Heart left ventricle (tissue), 16 donors: ENCODE results near the gene AKAP7. TPM values are rescaled to one million over a fixed set of nuclear protein-coding genes. Genes with fewer than 3 reads are reported as not detected.

Experiments used
- ATAC-seq, 4 donors: fragments of 200-7000 bp; cut with Tn5 transposase; one replicate each; pipeline ENCODE4 v1.9.1; 2020 to 2022; ENCODE audit warnings: moderate library complexity in 4 of 4, mild to moderate bottlenecking in 3 of 4, moderate number of reproducible peaks in 1 of 4
- DNase-seq, 5 donors: peaks; one replicate each; pipeline ENCODE4 v3.0.0-alpha.2; 2020
- H3K27ac ChIP-seq, 12 donors: fragments of 200-600 bp; sonication (generic) in 4 of 12; one replicate each; pipeline versions ENCODE4 v1.5.0 to v1.8.0; 2016 to 2022; ENCODE audit warnings: mild to moderate bottlenecking in 2 of 12
- H3K27me3 ChIP-seq, 9 donors: fragments of 200-600 bp; sonication (generic) in 2 of 9; one replicate each; pipeline versions ENCODE4 v1.5.1 to v1.8.0; 2016 to 2022; ENCODE audit warnings: mild to moderate bottlenecking in 3 of 9
- H3K36me3 ChIP-seq, 9 donors: fragments of 200-600 bp; sonication (generic) in 2 of 9; one replicate each; pipeline versions ENCODE4 v1.5.0 to v1.8.0; 2018 to 2022; ENCODE audit warnings: mild to moderate bottlenecking in 2 of 9
- H3K4me1 ChIP-seq, 12 donors: fragments of 200-600 bp; sonication (generic) in 4 of 12; one replicate each; pipeline versions ENCODE4 v1.5.0 to v1.8.0; 2016 to 2022; ENCODE audit warnings: mild to moderate bottlenecking in 3 of 12
- H3K4me3 ChIP-seq, 12 donors: fragments of 200-600 bp; sonication (generic) in 4 of 12; one replicate each; pipeline versions ENCODE4 v1.5.0 to v1.8.0; 2017 to 2022; ENCODE audit warnings: mild to moderate bottlenecking in 9 of 12, moderate library complexity in 4 of 12
- H3K9me3 ChIP-seq, 12 donors: fragments of 200-600 bp; sonication (generic) in 4 of 12; one replicate each; pipeline versions ENCODE4 v1.5.0 to v1.8.0; 2016 to 2022; ENCODE audit warnings: mild to moderate bottlenecking in 1 of 12
- POLR2A ChIP-seq, 2 donors: fragments of 450-650 bp; IDR thresholded peaks; one replicate each; pipeline ENCODE4 v1.6.1; 2017; ENCODE audit warnings: antibody characterized with exemption in 2 of 2, mild to moderate bottlenecking in 2 of 2, moderate library complexity in 2 of 2
- WGBS, 4 donors: extraction: QIAGEN DNeasy Blood & Tissue Kit in 2 of 4; methylation state at CpG; one replicate each; pipeline versions ENCODE4 v1.1.5 to v1.1.7; 2013 to 2018; 5-methylcytosine and 5-hydroxymethylcytosine counted together
- intact Hi-C, 10 donors: fragments of 100-400 bp; cut with DNase I; formaldehyde crosslinking; loops; one replicate each; pipeline versions ENCODE4 v1.11.1 to v1.14.2; 2022
- polyA plus RNA-seq, 2 donors: library from polyadenylated mRNA; stranded (reverse); fragments of 200-250 nt; gene quantifications; one replicate each; pipeline ENCODE4 v1.2.3, GENCODE V29; 2013
- total RNA-seq, 9 donors: library from RNA; depleted of rRNA in 2 of 9; stranded (reverse); fragments of >200 nt in 2 of 9; fragmentation: NEBNext Ultra II Directional in 3 of 9; extraction: Animal tissue kit (Norgen Biotek cat#: 25700) in 3 of 9; gene quantifications; one replicate each; pipeline versions ENCODE4 v1.1.0 to v1.2.4, GENCODE V29; 2016 to 2023
- TF ChIP-seq, protein P1 (sequence below), 12 donors: fragments of 200-600 bp; sonication (generic) in 4 of 12; IDR thresholded peaks; one replicate each; pipeline versions ENCODE4 v1.5.0 to v1.8.0; 2018 to 2022; ENCODE audit warnings: antibody characterized with exemption in 12 of 12, mild to moderate bottlenecking in 5 of 12
- donor health status: ischemic (EF 13 %, LVEDD 7.1; RV severe dilation, severe dysfunction).
- donor health status: healthy with polysubstance abuse.
- donor health status: DM: no; HTN: yes; CAD: no.
- donor health status: DM: no; HTN: no; CAD: no.
- donor health status: ischemic (EF 25% LVEDD 6.9; RV normal size, moderate dysfunction).
- donor health status: ischemic (EF 25% LVEDD 5.7; RV mildly dilated, moderate dysfunction).
- donor health status: healthy.
- donor health status: DM: yes; HTN: yes; CAD: no.
- donor health status: ischemic (EF 35%, LVEDD 5.7; RV mildly dilated, moderate dysfunction).
- donor health status: nonischemic (EF 11% LVEDD 7.7; RV severe dilation, severe dysfunction).
- donor health status: DM: yes; HTN: yes; CAD: no.
- donor health status: PGD.
- donor health status: ischemic (EF 29% LVEDD 5.4; RV normal size, mild dysfunction).
- donor health status: nonischemic (EF 23%, LVEDD 6.1; RV moderate dilation, normal function).

The AKAP7 gene
- total and polyA plus RNA-seq, 11 donors = 2.3 to 13.5 (median 8.7) TPM

GRCh38 chr6:131101911-131102680, 33.2 kb upstream of the AKAP7 start:
- no peak for DNase-seq
- H3K9me3 ChIP-seq = peaks cover 0 to 13% (median 1%) of the 10 kb centered on the region in 12 donors
- H3K4me1 ChIP-seq = no peaks in the 10 kb centered on the region
- ATAC-seq = no peak
- H3K27ac ChIP-seq = no peak overlapping the region
- intact Hi-C loops = no loop called here
- H3K36me3 ChIP-seq = no peaks in the 10 kb centered on the region
- H3K4me3 ChIP-seq = no peak overlapping the region
- WGBS, 4 donors = 74 to 83% (median 78%) methylated on average over 5 of the region's 5 CpGs
- no peaks in the 10 kb centered on the region for H3K27me3 ChIP-seq
- TF ChIP-seq POLR2A (IDR thresholded peaks at IDR 0.05) = no peak
- TF ChIP-seq, protein P1, sequence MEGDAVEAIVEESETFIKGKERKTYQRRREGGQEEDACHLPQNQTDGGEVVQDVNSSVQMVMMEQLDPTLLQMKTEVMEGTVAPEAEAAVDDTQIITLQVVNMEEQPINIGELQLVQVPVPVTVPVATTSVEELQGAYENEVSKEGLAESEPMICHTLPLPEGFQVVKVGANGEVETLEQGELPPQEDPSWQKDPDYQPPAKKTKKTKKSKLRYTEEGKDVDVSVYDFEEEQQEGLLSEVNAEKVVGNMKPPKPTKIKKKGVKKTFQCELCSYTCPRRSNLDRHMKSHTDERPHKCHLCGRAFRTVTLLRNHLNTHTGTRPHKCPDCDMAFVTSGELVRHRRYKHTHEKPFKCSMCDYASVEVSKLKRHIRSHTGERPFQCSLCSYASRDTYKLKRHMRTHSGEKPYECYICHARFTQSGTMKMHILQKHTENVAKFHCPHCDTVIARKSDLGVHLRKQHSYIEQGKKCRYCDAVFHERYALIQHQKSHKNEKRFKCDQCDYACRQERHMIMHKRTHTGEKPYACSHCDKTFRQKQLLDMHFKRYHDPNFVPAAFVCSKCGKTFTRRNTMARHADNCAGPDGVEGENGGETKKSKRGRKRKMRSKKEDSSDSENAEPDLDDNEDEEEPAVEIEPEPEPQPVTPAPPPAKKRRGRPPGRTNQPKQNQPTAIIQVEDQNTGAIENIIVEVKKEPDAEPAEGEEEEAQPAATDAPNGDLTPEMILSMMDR (IDR thresholded peaks at IDR 0.05) = no peak

- Histone ChIP-seq H3K4me3 (no peak overlapping the region), H3K27ac (no peak overlapping the region), H3K36me3 (no peaks in the 10 kb centered on the region), H3K9me3 (peaks cover 0 to 13% (median 1%) of the 10 kb centered on the region in 12 donors), H3K27me3 (no peaks in the 10 kb centered on the region), H3K4me1 (no peaks in the 10 kb centered on the region)
- intact Hi-C loops = no loop called here
- 83 to 90% (median 86%) methylated on average over 4 of the region's 4 CpGs for WGBS, 4 donors
- no peak for ATAC-seq
- no peak for DNase-seq
- TF ChIP-seq, protein P1 (IDR thresholded peaks at IDR 0.05) = no peak
- TF ChIP-seq POLR2A (IDR thresholded peaks at IDR 0.05) = no peak
These were observed 32.0 kb upstream of the AKAP7 start for GRCh38 chr6:131103296-131103695.

GRCh38 chr6:131103901-131104300, 31.4 kb upstream of the AKAP7 start:
- WGBS, 4 donors = 93 to 100% (median 97%) methylated on average over 1 of the region's 1 CpG
- intact Hi-C loops = no loop called here
- TF ChIP-seq, protein P1 (IDR thresholded peaks at IDR 0.05) = no peak
- TF ChIP-seq POLR2A (IDR thresholded peaks at IDR 0.05) = no peak
- ATAC-seq = no peak
- H3K4me3 ChIP-seq = no peak overlapping the region
- no peak for DNase-seq
- H3K27ac ChIP-seq = no peak overlapping the region
- H3K4me1 ChIP-seq = no peaks in the 10 kb centered on the region
- H3K9me3 ChIP-seq = peaks cover 0 to 13% (median 1%) of the 10 kb centered on the region in 12 donors
- no peaks in the 10 kb centered on the region for H3K36me3 ChIP-seq
- H3K27me3 ChIP-seq = no peaks in the 10 kb centered on the region

- Histone ChIP-seq H3K27me3 (no peaks in the 10 kb centered on the region), H3K36me3 (no peaks in the 10 kb centered on the region), H3K9me3 (no peaks in the 10 kb centered on the region), H3K27ac (no peak overlapping the region), H3K4me3 (no peak overlapping the region), H3K4me1 (no peaks in the 10 kb centered on the region)
- no peak for DNase-seq
- TF ChIP-seq, protein P1 (IDR thresholded peaks at IDR 0.05) = no peak
- WGBS, 4 donors = 52 to 69% (median 58%) methylated on average over 1 of the region's 1 CpG
- intact Hi-C loops = loop anchor here in 1 of 10 donors (5.0 kb wide), 1 partner anchor 35 kb away; no protein-coding TSS in a partner anchor
- peak in 3 of 4 donors; percentile 36 to 65 (median 65) for ATAC-seq
These were observed 28.1 kb upstream of the AKAP7 start for GRCh38 chr6:131107151-131107550.
